Gastrocnemius medialis (tissue), 4 donors: ENCODE results near the gene PTPRN2. TPM values are rescaled to one million over a fixed set of nuclear protein-coding genes. Genes with fewer than 3 reads are reported as not detected.

Experiments used
- ATAC-seq, 2 donors: fragments of 150-250 bp; one replicate each; pipeline ENCODE4 v1.9.1; 2016
- DNase-seq, 2 donors: peaks; one replicate each; pipeline ENCODE4 v3.0.0-alpha.2; 2019
- H3K27ac ChIP-seq, 4 donors: fragments of 200-600 bp; sonication (generic); 1 replicate in 1 of 4; 2 replicates in 3 of 4; pipeline ENCODE4 v1.5.1; 2016 to 2018; ENCODE audit warnings: mild to moderate bottlenecking in 2 of 4, moderate library complexity in 1 of 4
- H3K27me3 ChIP-seq, 3 donors: fragments of 200-600 bp; sonication (generic) in 2 of 3; 1 replicate in 1 of 3; 2 replicates in 2 of 3; pipeline versions ENCODE4 v1.5.1 to v1.6.0; 2016 to 2019; ENCODE audit warnings: mild to moderate bottlenecking in 1 of 3, moderate library complexity in 1 of 3
- H3K36me3 ChIP-seq, 2 donors: fragments of 200-600 bp; sonication (generic) in 1 of 2; one replicate each; pipeline ENCODE4 v1.5.1; 2017 to 2018
- H3K4me1 ChIP-seq, 2 donors: fragments of 200-600 bp; sonication (generic) in 1 of 2; one replicate each; pipeline ENCODE4 v1.5.1; 2016 to 2017; ENCODE audit warnings: mild to moderate bottlenecking in 2 of 2
- H3K4me3 ChIP-seq, 4 donors: fragments of 200-600 bp; sonication (generic) in 3 of 4; 1 replicate in 1 of 4; 2 replicates in 3 of 4; pipeline ENCODE4 v1.5.1; 2016 to 2019; ENCODE audit warnings: mild to moderate bottlenecking in 2 of 4
- H3K9me3 ChIP-seq, 3 donors: fragments of 200-600 bp; sonication (generic) in 2 of 3; 1 replicate in 1 of 3; 2 replicates in 2 of 3; pipeline ENCODE4 v1.5.1; 2016 to 2019
- POLR2A ChIP-seq, 2 donors: fragments of 450-650 bp; IDR thresholded peaks; one replicate each; pipeline ENCODE4 v1.6.1; 2017; ENCODE audit warnings: antibody characterized with exemption in 2 of 2, mild to moderate bottlenecking in 2 of 2, moderate library complexity in 2 of 2
- in situ Hi-C, 4 donors: fragments of 200-750 bp; cut with MboI; loops; one replicate each; pipeline versions ENCODE4 v1.15.0 to v1.8.0; 2017; ENCODE audit warnings: low sequenced_read_pairs in 4 of 4
- intact Hi-C: fragments of 100-400 bp; cut with DNase I; formaldehyde crosslinking; loops from one replicate; pipeline ENCODE4 v1.15.1; 2023; ENCODE audit warnings: low total_unique reads
- total RNA-seq, 4 donors: library from RNA; depleted of rRNA; stranded (reverse); fragments of >200 nt; gene quantifications; one replicate each; pipeline versions ENCODE4 v1.1.0 to v1.2.3, GENCODE V29; 2016
- TF ChIP-seq, protein P1 (sequence below), 5 experiments: fragments of 450-650 bp in 3 of 5; fragments of 200-600 bp in 2 of 5; sonication (generic) in 2 of 5; IDR thresholded peaks in 4 of 5; conservative IDR thresholded peaks in 1 of 5; 1 replicate in 4 of 5; 2 replicates in 1 of 5; pipeline ENCODE4 v1.5.1; 2016 to 2019; ENCODE audit warnings: antibody characterized with exemption in 5 of 5, mild to moderate bottlenecking in 3 of 5, moderate library complexity in 3 of 5

PTPRN2 gene
- total RNA-seq, 4 donors from 2014 or later = 0.66 to 0.85 (median 0.81) TPM

DNA sequence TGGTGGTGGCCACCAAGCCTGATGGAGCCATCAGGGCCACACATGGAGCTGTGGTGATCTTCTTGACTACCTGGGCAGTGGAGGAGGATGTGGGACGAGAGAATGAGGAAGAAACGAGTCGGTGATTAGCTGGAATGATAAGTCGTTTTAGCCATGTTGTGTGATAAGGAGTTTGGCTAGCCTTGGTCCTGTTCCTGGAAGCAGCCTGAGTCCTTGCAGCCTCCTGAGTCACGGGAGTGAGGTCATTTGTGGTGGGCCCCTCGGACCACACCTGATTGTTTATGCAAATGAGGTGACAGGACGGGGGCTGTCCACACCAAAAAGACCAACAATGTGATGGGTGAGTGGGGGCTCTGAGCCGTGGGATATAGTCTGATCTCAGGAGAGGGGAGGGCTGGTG, 554.4 kb downstream of the PTPRN2 start:
- Histone ChIP-seq H3K27me3 (no peaks in the 10 kb centered on the region), H3K4me3 (no peak overlapping the region), H3K27ac (no peak overlapping the region), H3K4me1 (no peaks in the 10 kb centered on the region), H3K36me3 (no peaks in the 10 kb centered on the region), H3K9me3 (no peaks in the 10 kb centered on the region)
- DNase-seq (no peak), ATAC-seq (no peak)
- TF ChIP-seq, protein P1, sequence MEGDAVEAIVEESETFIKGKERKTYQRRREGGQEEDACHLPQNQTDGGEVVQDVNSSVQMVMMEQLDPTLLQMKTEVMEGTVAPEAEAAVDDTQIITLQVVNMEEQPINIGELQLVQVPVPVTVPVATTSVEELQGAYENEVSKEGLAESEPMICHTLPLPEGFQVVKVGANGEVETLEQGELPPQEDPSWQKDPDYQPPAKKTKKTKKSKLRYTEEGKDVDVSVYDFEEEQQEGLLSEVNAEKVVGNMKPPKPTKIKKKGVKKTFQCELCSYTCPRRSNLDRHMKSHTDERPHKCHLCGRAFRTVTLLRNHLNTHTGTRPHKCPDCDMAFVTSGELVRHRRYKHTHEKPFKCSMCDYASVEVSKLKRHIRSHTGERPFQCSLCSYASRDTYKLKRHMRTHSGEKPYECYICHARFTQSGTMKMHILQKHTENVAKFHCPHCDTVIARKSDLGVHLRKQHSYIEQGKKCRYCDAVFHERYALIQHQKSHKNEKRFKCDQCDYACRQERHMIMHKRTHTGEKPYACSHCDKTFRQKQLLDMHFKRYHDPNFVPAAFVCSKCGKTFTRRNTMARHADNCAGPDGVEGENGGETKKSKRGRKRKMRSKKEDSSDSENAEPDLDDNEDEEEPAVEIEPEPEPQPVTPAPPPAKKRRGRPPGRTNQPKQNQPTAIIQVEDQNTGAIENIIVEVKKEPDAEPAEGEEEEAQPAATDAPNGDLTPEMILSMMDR (IDR thresholded peaks at IDR 0.05 in 4 of 5, conservative IDR thresholded peaks at IDR 0.05 in 1 of 5) = no peak
- TF ChIP-seq POLR2A (IDR thresholded peaks at IDR 0.05) = no peak
- in situ Hi-C loops (no loop called here), intact Hi-C loops (no loop called here)

DNA sequence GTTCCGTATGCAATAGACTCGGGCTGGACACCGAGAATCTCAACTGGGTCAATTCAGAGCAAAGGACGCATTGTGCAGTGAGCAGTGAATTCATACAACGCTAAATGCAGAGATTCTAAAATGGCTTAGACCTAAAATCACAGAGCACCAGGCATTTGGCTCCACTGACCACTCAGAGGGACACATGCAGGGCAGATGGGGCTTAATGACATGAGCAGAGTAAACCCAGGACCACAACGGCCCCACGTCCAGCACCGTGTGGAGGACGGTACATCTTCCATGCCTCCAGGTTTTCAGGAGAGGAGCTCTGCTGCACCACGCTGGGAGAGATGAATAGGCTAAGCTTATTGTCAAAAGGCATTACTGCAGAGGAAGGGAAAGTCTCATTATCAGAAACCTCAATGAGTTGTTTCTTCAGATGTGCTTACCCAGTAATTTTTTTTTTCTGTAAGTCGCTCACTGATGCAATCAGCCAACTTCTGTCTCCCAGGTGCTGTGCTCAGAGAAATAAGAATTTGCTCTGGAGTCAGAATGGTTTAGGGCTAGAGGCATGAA, 555.0 kb downstream of the PTPRN2 start:
- H3K36me3 ChIP-seq = no peaks in the 10 kb centered on the region
- no peaks in the 10 kb centered on the region for H3K27me3 ChIP-seq
- no peak for DNase-seq
- TF ChIP-seq, protein P1 (IDR thresholded peaks at IDR 0.05 in 4 of 5, conservative IDR thresholded peaks at IDR 0.05 in 1 of 5) = no peak
- TF ChIP-seq POLR2A (IDR thresholded peaks at IDR 0.05) = no peak
- intact Hi-C loops (no loop called here), in situ Hi-C loops (no loop called here)
- H3K4me1 ChIP-seq = no peaks in the 10 kb centered on the region
- no peak overlapping the region for H3K4me3 ChIP-seq
- no peak overlapping the region for H3K27ac ChIP-seq
- no peak for ATAC-seq
- no peaks in the 10 kb centered on the region for H3K9me3 ChIP-seq

DNA sequence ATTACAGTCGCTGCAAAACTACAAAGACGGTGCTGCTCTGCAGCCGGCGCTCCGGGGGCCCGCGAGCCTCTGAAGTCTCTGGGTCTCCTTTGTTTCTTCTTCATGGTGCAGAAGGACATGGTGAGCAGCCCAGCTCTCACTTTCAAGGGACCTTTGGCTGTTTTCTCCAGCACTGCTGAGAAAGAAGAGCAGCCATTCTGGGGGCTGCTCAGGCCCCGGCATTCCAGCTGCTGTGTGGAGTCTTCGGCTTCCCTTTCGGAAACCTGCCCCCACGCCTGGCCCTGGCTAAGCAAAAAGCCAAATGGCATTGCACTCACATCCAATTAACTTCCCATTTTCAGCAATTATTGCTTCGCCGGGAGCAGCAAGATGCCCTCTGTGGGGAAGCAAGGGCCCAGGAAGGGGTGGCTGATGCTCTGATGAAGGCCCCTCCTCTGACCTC, 555.7 kb downstream of the PTPRN2 start:
- Histone ChIP-seq H3K4me1 (no peaks in the 10 kb centered on the region), H3K27me3 (no peaks in the 10 kb centered on the region), H3K27ac (no peak overlapping the region), H3K4me3 (no peak overlapping the region), H3K36me3 (no peaks in the 10 kb centered on the region), H3K9me3 (no peaks in the 10 kb centered on the region)
- intact Hi-C loops (no loop called here), in situ Hi-C loops (no loop called here)
- ATAC-seq (no peak), DNase-seq (no peak)
- TF ChIP-seq POLR2A (IDR thresholded peaks at IDR 0.05) = no peak
- TF ChIP-seq, protein P1 (IDR thresholded peaks at IDR 0.05 in 4 of 5, conservative IDR thresholded peaks at IDR 0.05 in 1 of 5) = no peak

DNA sequence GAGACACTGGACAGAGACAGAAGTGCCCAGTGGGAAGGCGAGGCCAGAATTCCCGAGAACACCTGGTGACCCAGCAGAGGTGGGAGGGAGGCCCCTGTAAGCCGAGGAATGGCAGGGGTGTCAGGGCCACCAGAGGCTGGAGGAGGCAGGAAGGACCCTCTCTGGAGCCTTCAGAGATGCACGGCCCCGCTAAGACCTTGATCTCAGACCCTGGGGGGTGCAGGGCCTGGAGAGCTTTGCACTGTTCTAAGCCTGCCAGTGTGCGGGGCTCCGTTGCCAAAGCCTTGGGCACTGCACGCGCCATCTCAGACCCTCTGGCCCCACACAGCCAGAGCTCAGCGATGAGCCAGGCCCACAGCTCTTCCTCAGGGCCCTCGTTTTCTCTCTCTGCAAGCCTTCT, 557.1 kb downstream of the PTPRN2 start:
- no peaks in the 10 kb centered on the region for H3K9me3 ChIP-seq
- no peak for ATAC-seq
- no peak for DNase-seq
- in situ Hi-C loops (no loop called here), intact Hi-C loops (no loop called here)
- no peaks in the 10 kb centered on the region for H3K4me1 ChIP-seq
- H3K36me3 ChIP-seq = no peaks in the 10 kb centered on the region
- TF ChIP-seq, protein P1 (IDR thresholded peaks at IDR 0.05 in 4 of 5, conservative IDR thresholded peaks at IDR 0.05 in 1 of 5) = no peak
- no peak for TF ChIP-seq POLR2A (IDR thresholded peaks at IDR 0.05)
- no peak overlapping the region for H3K27ac ChIP-seq
- no peak overlapping the region for H3K4me3 ChIP-seq
- H3K27me3 ChIP-seq = no peaks in the 10 kb centered on the region

DNA sequence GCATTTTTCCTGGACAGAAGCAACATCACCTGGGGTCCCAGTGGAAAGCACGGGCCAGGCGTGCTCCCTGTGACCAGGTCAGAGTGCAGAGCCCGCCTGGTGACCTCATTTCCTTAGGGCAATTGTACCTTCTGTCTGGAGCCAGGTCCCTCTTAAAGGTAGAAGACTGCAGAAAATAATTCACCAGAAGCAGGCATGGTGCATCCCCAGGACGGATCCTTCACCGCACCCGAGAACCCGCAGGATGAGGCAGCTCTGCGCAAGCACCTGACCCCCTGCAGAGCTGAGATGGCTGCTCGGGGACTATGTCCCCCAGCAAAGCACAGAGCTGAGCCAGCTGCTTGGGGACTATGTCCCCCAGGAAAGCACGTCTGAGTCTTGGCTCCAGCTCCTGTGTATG, 557.6 kb downstream of the PTPRN2 start:
- intact Hi-C loops = no loop called here
- Histone ChIP-seq H3K4me1 (no peaks in the 10 kb centered on the region), H3K9me3 (no peaks in the 10 kb centered on the region), H3K36me3 (no peaks in the 10 kb centered on the region), H3K4me3 (no peak overlapping the region), H3K27me3 (no peaks in the 10 kb centered on the region), H3K27ac (no peak overlapping the region)
- DNase-seq (no peak), ATAC-seq (no peak)
- in situ Hi-C loops = no loop called here
- TF ChIP-seq, protein P1 (IDR thresholded peaks at IDR 0.05 in 4 of 5, conservative IDR thresholded peaks at IDR 0.05 in 1 of 5) = no peak
